HEK293T (cell line): Measurements from ENCODE around the gene RBM38.

Source experiments
- CTCF ChIA-PET: fragments of 350-600 bp; formaldehyde crosslinking; extraction: SDS; loops from one replicate; lab custom pipeline; 2021; ENCODE audit warnings: antibody characterized with exemption, inconsistent platforms; lab: Yijun Ruan, JAX
- POLR2A ChIA-PET: fragments of 350-600 bp; formaldehyde crosslinking; extraction: SDS; loops from one replicate; lab custom pipeline; 2020; ENCODE audit warnings: antibody characterized with exemption, inconsistent platforms; lab: Yijun Ruan, JAX
- DNase-seq: peaks from one replicate; pipeline ENCODE4 v3.0.0; 2012; ENCODE audit warnings: mixed read lengths; ENCODE audit errors: extremely low spot score
- ARNT ChIP-seq: fragments of 450-650 bp; IDR thresholded peaks from 2 replicates; pipeline ENCODE4 v1.6.1; 2017; ENCODE audit warnings: mild to moderate bottlenecking
- BHLHE40 ChIP-seq: fragments of 450-650 bp; IDR thresholded peaks from 2 replicates; pipeline ENCODE4 v1.6.1; 2016; ENCODE audit warnings: mild to moderate bottlenecking, moderate library complexity, borderline replicate concordance
- CTBP1 ChIP-seq: fragments of 450-650 bp; IDR thresholded peaks from 2 replicates; pipeline ENCODE4 v1.6.1; 2016; ENCODE audit warnings: borderline replicate concordance
- ELF4 ChIP-seq: fragments of 450-650 bp; IDR thresholded peaks from 2 replicates; pipeline ENCODE4 v1.6.1; 2017; ENCODE audit warnings: antibody characterized with exemption
- FOXA1 ChIP-seq: fragments of 450-650 bp; IDR thresholded peaks from 2 replicates; pipeline ENCODE4 v1.6.1; 2016; ENCODE audit warnings: mild to moderate bottlenecking
- FOXK2 ChIP-seq: fragments of 450-650 bp; IDR thresholded peaks from 2 replicates; pipeline ENCODE4 v1.6.1; 2016; ENCODE audit warnings: mild to moderate bottlenecking
- FOXM1 ChIP-seq: fragments of 450-650 bp; IDR thresholded peaks from 2 replicates; pipeline ENCODE4 v1.6.1; 2017; ENCODE audit warnings: mild to moderate bottlenecking, borderline replicate concordance
- HDGF ChIP-seq: fragments of 450-650 bp; IDR thresholded peaks from 2 replicates; pipeline ENCODE4 v1.6.1; 2017; ENCODE audit warnings: antibody characterized with exemption, borderline replicate concordance
- L3MBTL2 ChIP-seq: fragments of 450-650 bp; conservative IDR thresholded peaks from 2 replicates; pipeline ENCODE4 v1.6.1; 2016; ENCODE audit warnings: mild to moderate bottlenecking
- LEF1 ChIP-seq: fragments of 450-650 bp; IDR thresholded peaks from 2 replicates; pipeline ENCODE4 v1.6.1; 2017; ENCODE audit warnings: mild to moderate bottlenecking, borderline replicate concordance
- NFRKB ChIP-seq: fragments of 450-650 bp; IDR thresholded peaks from 2 replicates; pipeline ENCODE4 v1.6.1; 2016; ENCODE audit warnings: mild to moderate bottlenecking, moderate library complexity
- PKNOX1 ChIP-seq: fragments of 450-650 bp; IDR thresholded peaks from 2 replicates; pipeline ENCODE4 v1.6.1; 2016
- SP1 ChIP-seq: fragments of 450-650 bp; IDR thresholded peaks from 2 replicates; pipeline ENCODE4 v1.6.1; 2017
- SUZ12 ChIP-seq: fragments of 450-650 bp; IDR thresholded peaks from 2 replicates; pipeline ENCODE4 v1.6.1; 2016; ENCODE audit warnings: mild to moderate bottlenecking
- TARDBP ChIP-seq: fragments of 450-650 bp; IDR thresholded peaks from 2 replicates; pipeline ENCODE4 v1.6.1; 2016
- ZNF384 ChIP-seq: fragments of 450-650 bp; IDR thresholded peaks from 2 replicates; pipeline ENCODE4 v1.6.1; 2016

The RBM38 gene

GRCh38 chr20:57392512-57393271, 1.5 kb downstream of the RBM38 start:
- CTCF ChIA-PET = interaction anchor here (0.6 to 0.7 kb wide), 2 partner anchors 34 to 46 kb away, joined by 3 read pairs; no protein-coding TSS in a partner anchor
- TF ChIP-seq CTBP1 = no peak
- TF ChIP-seq ARNT = no peak
- TF ChIP-seq ZNF384 = no peak
- no peak for TF ChIP-seq ELF4
- no peak for TF ChIP-seq TARDBP
- no peak for TF ChIP-seq PKNOX1
- no peak for TF ChIP-seq BHLHE40
- TF ChIP-seq HDGF = no peak
- TF ChIP-seq SP1 = no peak
- no peak for TF ChIP-seq LEF1
- TF ChIP-seq FOXA1 = no peak
- TF ChIP-seq FOXK2 = no peak
- no peak for TF ChIP-seq L3MBTL2
- TF ChIP-seq SUZ12 = no peak
- TF ChIP-seq NFRKB = no peak
- TF ChIP-seq FOXM1 = no peak
- no peak for DNase-seq
- POLR2A ChIA-PET = interaction anchor here (0.7 to 1.5 kb wide), 2 partner anchors 11 to 20 kb away, joined by 3 read pairs; no protein-coding TSS in a partner anchor

- ChIA-PET CTCF (no interaction called here), POLR2A (no interaction called here)
- TF ChIP-seq PKNOX1 = no peak
- no peak for TF ChIP-seq ELF4
- TF ChIP-seq NFRKB = no peak
- TF ChIP-seq FOXA1 = no peak
- no peak for TF ChIP-seq SUZ12
- TF ChIP-seq L3MBTL2 = no peak
- TF ChIP-seq FOXK2 = no peak
- no peak for DNase-seq
Measured at GRCh38 chr20:57393321-57394120, 2.3 kb downstream of the RBM38 start.

DNA sequence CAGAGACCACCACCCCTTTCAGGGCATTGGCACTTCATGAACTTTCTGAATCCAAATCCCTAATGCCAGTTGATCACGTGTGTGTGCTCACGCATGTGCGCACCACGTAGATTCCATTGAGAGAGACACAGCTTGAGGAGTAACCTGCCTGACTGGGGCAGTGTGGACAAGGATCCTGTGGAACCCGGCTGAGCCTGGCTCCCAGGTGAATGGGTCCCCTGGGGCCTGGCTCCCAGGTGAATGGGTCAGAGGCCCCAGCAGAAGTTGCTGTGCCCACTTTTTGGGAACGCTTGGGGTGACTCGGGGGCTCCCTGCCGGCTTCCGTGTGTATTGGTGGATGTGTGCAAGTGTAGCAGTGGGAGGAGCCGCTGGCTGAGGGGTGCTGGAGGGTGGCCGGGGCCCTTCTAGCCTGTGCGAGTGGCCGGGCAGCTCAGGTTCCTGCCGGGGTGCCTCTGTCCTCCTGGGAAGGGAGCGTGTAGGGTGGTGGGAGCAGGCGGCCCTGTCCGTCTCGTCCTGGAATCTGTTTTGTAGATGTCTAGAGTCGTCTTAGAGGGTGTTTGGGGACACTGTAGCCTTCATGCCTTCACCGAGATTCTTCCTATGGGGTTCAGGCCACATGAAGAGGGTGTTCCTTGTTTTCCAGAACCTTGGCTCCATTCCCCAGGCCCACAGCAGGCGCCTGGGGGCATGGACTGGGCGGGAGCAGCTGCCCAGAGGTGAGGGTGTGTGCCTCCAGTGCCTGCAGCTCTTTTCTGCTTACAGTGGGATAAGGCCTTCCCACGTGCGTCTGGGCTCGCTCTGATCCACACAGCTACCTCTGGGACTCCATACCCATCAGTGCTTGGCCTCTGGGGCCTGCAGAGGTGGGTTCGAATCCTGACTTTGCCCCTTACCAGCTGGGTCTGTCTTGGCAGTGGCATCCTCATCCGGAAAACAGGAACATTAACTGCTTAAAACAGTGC, 3.2 kb downstream of the RBM38 start:
- ChIA-PET CTCF (interaction anchor here (0.6 kb wide), 1 partner anchor 1829 kb away, joined by 3 read pairs; no protein-coding TSS in a partner anchor), POLR2A (no interaction called here)
- DNase-seq = no peak
- TF ChIP-seq ZNF384 (no peak), SUZ12 (no peak), PKNOX1 (no peak), FOXK2 (no peak), HDGF (no peak), CTBP1 (no peak), ELF4 (no peak), FOXA1 (no peak), TARDBP (no peak), ARNT (no peak), BHLHE40 (no peak), NFRKB (no peak), L3MBTL2 (no peak)

GRCh38 chr20:57395111-57395966, 4.1 kb downstream of the RBM38 start:
- no peak for TF ChIP-seq HDGF
- TF ChIP-seq FOXM1 = no peak
- TF ChIP-seq SUZ12 = no peak
- TF ChIP-seq ARNT = no peak
- no peak for TF ChIP-seq ZNF384
- no peak for TF ChIP-seq NFRKB
- TF ChIP-seq TARDBP = no peak
- TF ChIP-seq LEF1 = no peak
- TF ChIP-seq FOXA1 = no peak
- no peak for TF ChIP-seq FOXK2
- POLR2A ChIA-PET = no interaction called here
- CTCF ChIA-PET = interaction anchor here (0.6 kb wide), 1 partner anchor 1828 kb away, joined by 3 read pairs; no protein-coding TSS in a partner anchor
- DNase-seq = no peak
